Aorta (tissue), 5 donors: ENCODE measurements around the gene NFAT5. TPM values are rescaled to one million over a fixed set of nuclear protein-coding genes. Genes with fewer than 3 reads are reported as not detected.
"Not testable (repeated sequence)": the region's sequence is repeated elsewhere in the genome, so short reads cannot be mapped to it uniquely, and the experiment has no call there.

Experiments used
- ATAC-seq: fragments of 200-7000 bp; cut with Tn5 transposase; one replicate; pipeline ENCODE4 v1.9.1; 2022; ENCODE audit warnings: moderate library complexity; ENCODE audit not compliant: low FRiP score
- DNase-seq, 2 donors: peaks; one replicate each; pipeline ENCODE4 v3.0.0-alpha.2; 2020
- H3K27ac ChIP-seq, 2 donors: one replicate each; pipeline ENCODE4 v1.5.1; 2013; ENCODE audit warnings: low read length in 2 of 2, mild to moderate bottlenecking in 2 of 2, moderate library complexity in 2 of 2, control low read depth in 1 of 2, inconsistent platforms in 1 of 2, low read depth in 1 of 2
- H3K27me3 ChIP-seq, 2 donors: one replicate each; pipeline ENCODE4 v1.6.1; 2013; ENCODE audit warnings: control low read depth in 1 of 2, low read length in 1 of 2, mild to moderate bottlenecking in 1 of 2, moderate library complexity in 1 of 2; ENCODE audit not compliant: insufficient read depth in 2 of 2, control insufficient read depth in 1 of 2
- H3K36me3 ChIP-seq, 2 donors: one replicate each; pipeline ENCODE4 v1.6.1; 2013; ENCODE audit warnings: control low read depth in 1 of 2, low read length in 1 of 2, mild to moderate bottlenecking in 1 of 2; ENCODE audit not compliant: insufficient read depth in 2 of 2, control insufficient read depth in 1 of 2
- H3K4me1 ChIP-seq, 2 donors: one replicate each; pipeline ENCODE4 v1.6.1; 2013; ENCODE audit warnings: low read length in 2 of 2, control low read depth in 1 of 2, mild to moderate bottlenecking in 1 of 2, moderate library complexity in 1 of 2; ENCODE audit not compliant: insufficient read depth in 2 of 2, control insufficient read depth in 1 of 2
- H3K4me3 ChIP-seq, 2 donors: one replicate each; pipeline ENCODE4 v1.5.1; 2013; ENCODE audit warnings: low read length in 2 of 2, control low read depth in 1 of 2, mild to moderate bottlenecking in 1 of 2
- H3K9me3 ChIP-seq: one replicate; pipeline ENCODE4 v1.6.1; 2013; ENCODE audit warnings: mild to moderate bottlenecking, low read length; ENCODE audit not compliant: control insufficient read depth
- WGBS, 2 donors: extraction: QIAGEN DNeasy Blood & Tissue Kit; methylation state at CpG; one replicate each; pipeline ENCODE4 v1.1.7; 2013; 5-methylcytosine and 5-hydroxymethylcytosine counted together
- intact Hi-C, 2 donors: fragments of 100-400 bp; cut with DNase I; formaldehyde crosslinking; loops; one replicate each; pipeline versions ENCODE4 v1.14.2 to v1.15.0; 2022
- polyA plus RNA-seq, 2 donors: library from polyadenylated mRNA; stranded (reverse); fragments of 200-250 nt; gene quantifications; one replicate each; pipeline ENCODE4 v1.2.3, GENCODE V29; 2013
- total RNA-seq, 2 donors: library from RNA; stranded (reverse); fragmentation: NEBNext Ultra II Directional; extraction: Animal tissue kit (Norgen Biotek cat#: 25700); gene quantifications; one replicate each; pipeline ENCODE4 v1.2.1, GENCODE V29; 2021
- donor health status: healthy with polysubstance abuse.
- donor health status: Bipolar disorder and iron deficiency.
- donor health status: DM: no; HTN: no; CAD: no.
- donor health status: DM: no; HTN: no; CAD: no.
- donor health status: DM: yes; HTN: yes; CAD: no.

NFAT5 gene
- total and polyA plus RNA-seq, 4 donors: 2.1 to 94.6 (median 36.4) TPM

- no peaks in the 10 kb centered on the region for H3K27me3 ChIP-seq
- no peak for DNase-seq
- no peaks in the 10 kb centered on the region for H3K4me1 ChIP-seq
- ATAC-seq: no peak
- WGBS, 2 donors: 85 to 88% methylated on average over 2 of the region's 2 CpGs
- no peak overlapping the region for H3K27ac ChIP-seq
- no peaks in the 10 kb centered on the region for H3K36me3 ChIP-seq
- H3K9me3 ChIP-seq: no peaks in the 10 kb centered on the region
- intact Hi-C loops: no loop called here
- no peak overlapping the region for H3K4me3 ChIP-seq
These were observed 14.2 kb downstream of the NFAT5 start for GRCh38 chr16:69579783-69580481.

GRCh38 chr16:69581297-69581696 lies 15.5 kb downstream of the NFAT5 start:
- Histone ChIP-seq H3K27ac (no peak overlapping the region), H3K9me3 (no peaks in the 10 kb centered on the region), H3K4me1 (no peaks in the 10 kb centered on the region), H3K4me3 (no peak overlapping the region), H3K36me3 (no peaks in the 10 kb centered on the region), H3K27me3 (no peaks in the 10 kb centered on the region)
- DNase-seq (no peak), ATAC-seq (no peak)
- intact Hi-C loops: no loop called here

- H3K27me3 ChIP-seq, intact Hi-C loops, H3K36me3 ChIP-seq, H3K9me3 ChIP-seq, DNase-seq, H3K27ac ChIP-seq, H3K4me3 ChIP-seq, ATAC-seq, H3K4me1 ChIP-seq: not testable (repeated sequence)
- WGBS, 2 donors: 94 to 96% methylated on average over 5 of the region's 5 CpGs
These were observed 18.7 kb downstream of the NFAT5 start for GRCh38 chr16:69584493-69584892.

- 66 to 67% methylated on average over 7 of the region's 7 CpGs for WGBS, 2 donors
- no peak for DNase-seq
- intact Hi-C loops: no loop called here
- H3K27me3 ChIP-seq: no peaks in the 10 kb centered on the region
- H3K9me3 ChIP-seq: no peaks in the 10 kb centered on the region
- no peaks in the 10 kb centered on the region for H3K36me3 ChIP-seq
- no peaks in the 10 kb centered on the region for H3K4me1 ChIP-seq
- no peak for ATAC-seq
- no peak overlapping the region for H3K4me3 ChIP-seq
- H3K27ac ChIP-seq: no peak overlapping the region
These were observed 23.9 kb downstream of the NFAT5 start for GRCh38 chr16:69589434-69590269.

GRCh38 chr16:69590590-69590989 lies 24.8 kb downstream of the NFAT5 start:
- no peak overlapping the region for H3K27ac ChIP-seq
- H3K36me3 ChIP-seq: no peaks in the 10 kb centered on the region
- intact Hi-C loops: no loop called here
- ATAC-seq: no peak
- no peaks in the 10 kb centered on the region for H3K27me3 ChIP-seq
- H3K9me3 ChIP-seq: no peaks in the 10 kb centered on the region
- 94% methylated on average over 3 of the region's 3 CpGs for WGBS, 2 donors
- no peak for DNase-seq
- H3K4me1 ChIP-seq: peaks cover 0 to 3% of the 10 kb centered on the region in 2 donors
- H3K4me3 ChIP-seq: no peak overlapping the region

- H3K27me3 ChIP-seq: no peaks in the 10 kb centered on the region
- no peak for DNase-seq
- H3K4me3 ChIP-seq: no peak overlapping the region
- no peaks in the 10 kb centered on the region for H3K9me3 ChIP-seq
- WGBS, 2 donors: 97% methylated on average over 4 of the region's 4 CpGs
- no peak for ATAC-seq
- intact Hi-C loops: no loop called here
- H3K27ac ChIP-seq: no peak overlapping the region
- H3K4me1 ChIP-seq: peaks cover 0 to 3% of the 10 kb centered on the region in 2 donors
- no peaks in the 10 kb centered on the region for H3K36me3 ChIP-seq
These were observed 28.0 kb downstream of the NFAT5 start for GRCh38 chr16:69593751-69594255.

- Histone ChIP-seq H3K4me3 (no peak overlapping the region), H3K27me3 (no peaks in the 10 kb centered on the region), H3K4me1 (peaks cover 0 to 3% of the 10 kb centered on the region in 2 donors), H3K36me3 (no peaks in the 10 kb centered on the region), H3K9me3 (no peaks in the 10 kb centered on the region), H3K27ac (no peak overlapping the region)
- ATAC-seq (no peak), DNase-seq (no peak)
- intact Hi-C loops: no loop called here
- 83 to 88% methylated on average over 8 of the region's 8 CpGs for WGBS, 2 donors
These were observed 29.6 kb downstream of the NFAT5 start for GRCh38 chr16:69595127-69596036.

GRCh38 chr16:69596801-69597200 lies 31.0 kb downstream of the NFAT5 start:
- intact Hi-C loops: no loop called here
- Histone ChIP-seq H3K27me3 (no peaks in the 10 kb centered on the region), H3K4me1 (peaks cover 0 to 3% of the 10 kb centered on the region in 2 donors), H3K36me3 (no peaks in the 10 kb centered on the region), H3K9me3 (no peaks in the 10 kb centered on the region), H3K4me3 (no peak overlapping the region), H3K27ac (peak overlapping the region in 1 of 2 donors; percentile 28)
- DNase-seq (no peak), ATAC-seq (no peak)
